ENCODE results near the gene CMTM2. TPM values are rescaled to one million over a fixed set of nuclear protein-coding genes. Genes with fewer than 3 reads are reported as not detected.
A peak's percentile ranks its signal among the peaks of the same experiment; 100 is the strongest.

CMTM2 gene
- total RNA-seq, 1 donor from 2014 or later, result not detected

- DNase-seq (ENCODE audit: low spot score), result no peak
- Histone ChIP-seq H3K36me3 (no peaks in the 10 kb centered on the region), H3K4me3 (no peak overlapping the region), H3K27me3 (peaks cover 32% of the 10 kb centered on the region), H3K9me3 (ENCODE audit: low read depth) (no peaks in the 10 kb centered on the region), H3K79me2 (ENCODE audit: low read depth) (no peaks in the 10 kb centered on the region), H3K9ac (no peak overlapping the region), H3K27ac (no peak overlapping the region), H3K4me2 (peak overlapping the region; percentile 1), H2AFZ (replicated peaks) (peak overlapping the region; percentile 39), H3K4me1 (peaks cover 16% of the 10 kb centered on the region), H4K20me1 (ENCODE audit: low read depth) (no peaks in the 10 kb centered on the region), H3F3A (ENCODE audit: low read depth) (no peaks in the 10 kb centered on the region)
- peaks cover 11% of the 10 kb centered on the region for H3K27me3 Mint-ChIP-seq (ENCODE audit: insufficient read depth, low read depth)
- H3K4me1 Mint-ChIP-seq, result peaks cover 28% of the 10 kb centered on the region
- peaks cover 2% of the 10 kb centered on the region for H3K9me3 Mint-ChIP-seq
- H3K27ac Mint-ChIP-seq, result no peak overlapping the region
- H3K36me3 Mint-ChIP-seq, result peaks cover 1% of the 10 kb centered on the region
- no peak overlapping the region for H3K4me3 Mint-ChIP-seq
- no peak for TF ChIP-seq CTCF (IDR thresholded peaks at IDR 0.05)
- no peak for TF ChIP-seq EZH2phosphoT487 (IDR thresholded peaks at IDR 0.05)
- TF ChIP-seq EZH2 (IDR thresholded peaks at IDR 0.05), result no peak
Observed at GRCh38 chr16:66581246-66581952, 2.1 kb downstream of the CMTM2 start.

GRCh38 chr16:66585481-66586239, 6.4 kb downstream of the CMTM2 start:
- Mint-ChIP-seq H3K4me3 (peak overlapping the region; percentile 25), H3K27ac (no peak overlapping the region), H3K4me1 (peaks cover 26% of the 10 kb centered on the region), H3K9me3 (peaks cover 2% of the 10 kb centered on the region), H3K27me3 (ENCODE audit: insufficient read depth, low read depth) (peaks cover 2% of the 10 kb centered on the region), H3K36me3 (peaks cover 1% of the 10 kb centered on the region)
- Histone ChIP-seq H3K36me3 (no peaks in the 10 kb centered on the region), H3K9me3 (ENCODE audit: low read depth) (no peaks in the 10 kb centered on the region), H3K27ac (no peak overlapping the region), H3K79me2 (ENCODE audit: low read depth) (no peaks in the 10 kb centered on the region), H3K4me2 (no peak overlapping the region), H3F3A (ENCODE audit: low read depth) (no peaks in the 10 kb centered on the region), H2AFZ (replicated peaks) (no peak overlapping the region), H3K4me3 (no peak overlapping the region), H4K20me1 (ENCODE audit: low read depth) (no peaks in the 10 kb centered on the region), H3K9ac (no peak overlapping the region), H3K27me3 (no peaks in the 10 kb centered on the region), H3K4me1 (peaks cover 9% of the 10 kb centered on the region)
- TF ChIP-seq EZH2phosphoT487 (IDR thresholded peaks at IDR 0.05) (no peak), CTCF (IDR thresholded peaks at IDR 0.05) (no peak), EZH2 (IDR thresholded peaks at IDR 0.05) (no peak)
- DNase-seq (ENCODE audit: low spot score), result no peak

GRCh38 chr16:66587881-66588600, 8.8 kb downstream of the CMTM2 start:
- Mint-ChIP-seq H3K27me3 (ENCODE audit: insufficient read depth, low read depth) (peaks cover 2% of the 10 kb centered on the region), H3K4me1 (peaks cover 11% of the 10 kb centered on the region), H3K36me3 (no peaks in the 10 kb centered on the region), H3K27ac (no peak overlapping the region), H3K9me3 (no peaks in the 10 kb centered on the region), H3K4me3 (no peak overlapping the region)
- Histone ChIP-seq H3K4me2 (no peak overlapping the region), H3K9me3 (ENCODE audit: low read depth) (no peaks in the 10 kb centered on the region), H3K4me3 (no peak overlapping the region), H3K79me2 (ENCODE audit: low read depth) (no peaks in the 10 kb centered on the region), H3K27ac (no peak overlapping the region), H3F3A (ENCODE audit: low read depth) (no peaks in the 10 kb centered on the region), H3K4me1 (no peaks in the 10 kb centered on the region), H3K36me3 (no peaks in the 10 kb centered on the region), H3K9ac (no peak overlapping the region), H4K20me1 (ENCODE audit: low read depth) (no peaks in the 10 kb centered on the region), H3K27me3 (no peaks in the 10 kb centered on the region), H2AFZ (replicated peaks) (no peak overlapping the region)
- no peak for DNase-seq (ENCODE audit: low spot score)
- TF ChIP-seq EZH2 (IDR thresholded peaks at IDR 0.05) (no peak), EZH2phosphoT487 (IDR thresholded peaks at IDR 0.05) (no peak), CTCF (IDR thresholded peaks at IDR 0.05) (no peak)

Data from neural progenitor cell (in vitro differentiated cells).